Measurements from ENCODE around the gene USP11.

USP11 gene

DNA sequence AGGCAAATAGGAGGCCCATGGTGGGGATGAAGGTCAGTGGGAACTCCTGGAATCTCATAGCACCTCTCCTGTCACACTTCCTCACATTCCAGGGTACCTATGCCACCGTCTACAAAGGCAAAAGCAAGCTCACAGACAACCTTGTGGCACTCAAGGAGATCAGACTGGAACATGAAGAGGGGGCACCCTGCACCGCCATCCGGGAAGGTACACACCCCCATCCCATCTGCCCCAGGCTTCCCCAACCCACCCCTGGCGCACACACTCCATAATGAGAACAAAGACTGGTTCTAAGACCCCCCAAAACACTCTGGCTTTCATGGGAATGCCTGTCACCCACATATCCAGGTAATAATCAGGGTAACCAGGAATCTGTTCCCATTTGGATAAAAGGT lies 7.9 kb upstream of the USP11 start:
- no peak for DNase-seq (ENCODE audit: low spot score)

DNA sequence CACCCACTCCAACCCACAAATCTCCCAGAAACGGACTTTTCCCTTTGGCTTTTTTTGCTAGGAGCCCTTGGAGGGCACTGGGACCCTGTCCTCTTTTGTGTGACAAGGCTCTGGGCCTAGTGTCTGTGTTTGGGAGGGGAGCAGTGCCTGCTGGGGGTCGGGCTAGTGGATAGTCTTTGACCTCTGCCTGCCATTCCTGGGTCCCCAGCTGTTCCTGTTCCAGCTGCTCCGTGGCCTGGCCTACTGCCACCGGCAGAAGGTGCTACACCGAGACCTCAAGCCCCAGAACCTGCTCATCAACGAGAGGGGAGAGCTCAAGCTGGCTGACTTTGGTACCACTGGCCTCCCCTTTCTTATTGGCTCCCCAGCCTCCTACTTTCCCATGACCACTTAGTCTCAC lies 6.7 kb upstream of the USP11 start:
- no peak for DNase-seq (ENCODE audit: low spot score)

DNA sequence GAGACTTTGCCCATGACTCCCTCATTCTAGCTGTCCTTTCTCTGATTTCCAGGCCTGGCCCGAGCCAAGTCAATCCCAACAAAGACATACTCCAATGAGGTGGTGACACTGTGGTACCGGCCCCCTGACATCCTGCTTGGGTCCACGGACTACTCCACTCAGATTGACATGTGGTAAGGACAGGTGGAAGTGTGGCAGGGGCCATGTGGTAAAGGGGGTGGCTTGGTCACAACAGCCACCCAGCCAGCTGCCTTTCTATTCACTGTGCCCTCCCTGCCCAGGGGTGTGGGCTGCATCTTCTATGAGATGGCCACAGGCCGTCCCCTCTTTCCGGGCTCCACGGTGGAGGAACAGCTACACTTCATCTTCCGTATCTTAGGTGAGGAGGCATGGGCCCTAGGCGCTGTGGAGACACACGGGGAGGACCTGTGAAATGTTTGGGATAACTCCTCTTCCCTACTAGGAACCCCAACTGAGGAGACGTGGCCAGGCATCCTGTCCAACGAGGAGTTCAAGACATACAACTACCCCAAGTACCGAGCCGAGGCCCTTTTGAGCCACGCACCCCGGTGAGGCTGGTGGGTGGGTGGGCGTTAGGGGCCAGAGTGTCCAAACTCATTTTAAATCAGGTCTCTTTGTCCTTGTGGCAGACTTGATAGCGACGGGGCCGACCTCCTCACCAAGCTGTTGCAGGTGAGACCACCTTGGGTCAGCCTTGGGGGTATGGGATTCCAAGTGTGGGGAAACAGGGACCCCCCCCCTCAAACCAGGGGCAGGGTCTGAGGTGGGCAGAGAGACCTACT lies 6.1 kb upstream of the USP11 start:
- DNase-seq (ENCODE audit: low spot score): no peak

DNA sequence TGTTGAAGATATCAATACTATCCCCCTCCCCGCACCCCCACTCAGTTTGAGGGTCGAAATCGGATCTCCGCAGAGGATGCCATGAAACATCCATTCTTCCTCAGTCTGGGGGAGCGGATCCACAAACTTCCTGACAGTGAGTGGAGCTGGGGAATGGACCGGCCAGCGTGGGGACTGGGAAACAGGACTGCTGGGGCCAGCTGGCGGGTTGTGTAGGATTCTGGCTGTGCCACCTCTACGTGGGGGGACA lies 5.5 kb upstream of the USP11 start:
- no peak for DNase-seq (ENCODE audit: low spot score)

DNA sequence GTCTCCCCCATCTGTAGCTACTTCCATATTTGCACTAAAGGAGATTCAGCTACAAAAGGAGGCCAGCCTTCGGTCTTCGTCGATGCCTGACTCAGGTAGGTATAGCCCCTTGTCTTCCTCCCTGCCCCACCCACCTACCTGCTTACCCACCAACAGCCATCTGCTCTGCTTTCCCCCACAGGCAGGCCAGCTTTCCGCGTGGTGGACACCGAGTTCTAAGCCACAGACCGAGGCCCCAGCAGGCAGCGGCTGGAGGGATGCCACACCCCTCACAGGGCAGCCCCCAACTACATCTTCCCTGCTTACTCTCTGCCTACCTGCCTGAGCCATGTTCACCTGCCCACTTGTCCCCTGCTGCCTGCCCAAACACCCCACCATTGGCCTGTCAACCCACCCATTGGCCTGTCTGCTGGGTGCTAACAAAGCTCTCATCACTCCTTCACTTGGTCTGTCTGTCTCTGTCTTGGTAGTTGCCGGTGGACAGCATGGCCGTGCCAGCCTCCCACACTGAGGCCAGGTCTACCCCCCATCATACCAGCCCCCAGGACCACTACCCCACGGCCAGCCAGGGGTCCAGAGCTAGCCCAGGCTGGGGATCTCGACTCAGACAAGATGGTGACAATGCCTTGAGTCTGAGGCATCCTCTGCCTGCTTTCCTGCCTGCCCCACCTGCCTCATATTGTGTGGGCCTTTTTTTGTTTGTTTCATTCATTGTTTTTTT lies 4.1 kb upstream of the USP11 start:
- no peak for DNase-seq (ENCODE audit: low spot score)

DNA sequence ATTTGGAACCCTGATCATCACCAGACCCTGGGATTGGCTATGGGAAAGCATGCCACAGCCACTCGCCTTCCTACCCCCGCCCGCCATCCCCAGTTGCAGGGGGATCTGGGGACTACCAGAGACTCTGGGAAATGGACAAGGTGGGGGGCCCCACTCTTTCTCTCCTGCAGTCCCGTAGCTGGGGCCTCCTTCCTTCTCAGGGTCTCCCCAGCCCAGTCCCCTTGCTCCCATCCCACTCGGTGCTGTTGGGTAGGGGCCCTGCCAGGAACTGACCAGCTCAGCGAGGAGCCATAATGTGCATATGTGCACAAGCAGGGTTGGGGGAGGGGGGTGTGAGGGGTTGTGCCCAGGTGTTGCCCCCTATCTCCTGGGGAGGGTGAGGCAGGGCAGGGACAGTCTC lies 3.4 kb upstream of the USP11 start:
- no peak for DNase-seq (ENCODE audit: low spot score)

DNA sequence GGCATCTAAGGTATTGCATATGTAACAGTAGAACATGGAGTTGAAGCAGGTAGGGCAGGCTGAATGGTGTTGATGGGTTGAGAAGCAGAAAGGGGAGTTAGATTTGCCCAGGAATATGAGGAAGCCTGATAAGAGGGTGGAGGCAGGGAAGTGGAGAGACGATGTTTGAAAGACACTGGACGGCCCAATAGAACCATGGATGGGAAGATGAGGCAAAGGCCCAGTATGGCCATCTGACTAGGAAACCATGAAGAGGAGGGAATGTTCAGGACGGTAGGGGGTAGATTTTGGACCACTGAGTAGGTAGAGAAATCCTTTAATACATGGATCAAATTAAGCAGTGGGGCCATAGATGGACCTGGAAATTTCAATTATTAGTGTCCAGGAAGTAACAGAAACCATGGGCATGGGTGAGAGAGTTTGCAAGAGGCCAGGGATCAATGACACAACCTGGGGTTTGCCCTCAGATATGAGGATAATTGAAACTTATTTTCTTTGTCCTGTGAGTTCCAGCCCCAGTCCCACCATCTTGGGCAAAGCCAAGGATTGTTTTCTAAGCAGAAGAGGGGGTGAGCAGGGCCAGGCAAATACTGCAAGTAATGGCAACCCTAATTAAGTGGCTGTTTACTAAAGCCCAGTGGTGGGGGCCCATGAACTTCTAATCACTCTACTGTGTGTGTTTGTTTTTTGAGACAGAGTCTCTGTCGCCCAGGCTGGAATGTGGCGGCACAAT lies 2.5 kb upstream of the USP11 start:
- DNase-seq (ENCODE audit: low spot score): no peak

DNA sequence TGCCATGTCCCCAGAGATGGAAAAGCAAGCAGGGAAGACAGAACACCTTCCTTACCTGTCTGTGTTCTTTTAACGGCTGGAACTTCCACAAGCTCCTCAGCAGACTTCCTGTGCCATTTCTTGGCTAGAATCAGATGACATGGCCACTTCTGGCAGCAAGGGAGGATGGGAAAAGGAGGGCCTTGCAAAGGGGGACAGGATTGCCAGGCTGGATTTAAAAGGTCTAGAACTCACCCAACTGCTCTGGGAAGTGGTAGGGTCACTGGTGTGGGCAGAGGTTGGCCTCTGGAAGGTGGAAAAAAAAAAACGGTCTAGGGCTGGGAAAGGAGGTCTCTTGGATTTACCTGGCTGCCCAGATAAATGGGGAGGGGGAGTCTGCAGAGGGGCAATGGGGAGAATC lies 1.6 kb upstream of the USP11 start:
- DNase-seq (ENCODE audit: low spot score): no peak

DNA sequence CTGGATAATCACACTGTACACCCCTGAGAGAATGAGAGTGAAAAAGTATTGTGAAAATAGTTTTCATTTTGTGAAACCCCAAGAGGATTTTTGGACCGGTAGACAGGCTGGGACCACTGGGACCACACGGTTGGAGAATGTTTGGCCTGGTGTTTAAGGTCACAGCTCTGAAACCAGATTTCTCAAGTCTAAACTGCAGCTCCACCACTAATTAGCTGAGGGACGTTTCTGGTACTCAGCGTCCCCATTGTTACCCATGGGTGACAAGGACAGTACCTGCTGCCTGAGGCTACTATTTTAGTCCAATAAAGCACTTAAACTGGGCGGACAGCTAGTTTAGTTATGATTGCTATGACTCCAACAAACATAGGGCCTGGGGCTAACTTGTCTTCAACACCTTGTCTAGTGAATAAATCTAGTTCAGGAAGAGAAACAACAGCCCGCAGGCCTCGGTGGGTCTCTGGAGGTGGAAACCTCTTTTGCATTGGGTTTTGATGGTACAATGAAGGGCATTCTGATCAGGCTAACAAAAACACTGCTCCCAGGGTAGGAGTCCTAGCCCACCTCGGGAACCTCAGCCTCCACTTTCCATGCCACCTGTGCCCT lies 509 bp upstream of the USP11 start:
- DNase-seq (ENCODE audit: low spot score): no peak

DNA sequence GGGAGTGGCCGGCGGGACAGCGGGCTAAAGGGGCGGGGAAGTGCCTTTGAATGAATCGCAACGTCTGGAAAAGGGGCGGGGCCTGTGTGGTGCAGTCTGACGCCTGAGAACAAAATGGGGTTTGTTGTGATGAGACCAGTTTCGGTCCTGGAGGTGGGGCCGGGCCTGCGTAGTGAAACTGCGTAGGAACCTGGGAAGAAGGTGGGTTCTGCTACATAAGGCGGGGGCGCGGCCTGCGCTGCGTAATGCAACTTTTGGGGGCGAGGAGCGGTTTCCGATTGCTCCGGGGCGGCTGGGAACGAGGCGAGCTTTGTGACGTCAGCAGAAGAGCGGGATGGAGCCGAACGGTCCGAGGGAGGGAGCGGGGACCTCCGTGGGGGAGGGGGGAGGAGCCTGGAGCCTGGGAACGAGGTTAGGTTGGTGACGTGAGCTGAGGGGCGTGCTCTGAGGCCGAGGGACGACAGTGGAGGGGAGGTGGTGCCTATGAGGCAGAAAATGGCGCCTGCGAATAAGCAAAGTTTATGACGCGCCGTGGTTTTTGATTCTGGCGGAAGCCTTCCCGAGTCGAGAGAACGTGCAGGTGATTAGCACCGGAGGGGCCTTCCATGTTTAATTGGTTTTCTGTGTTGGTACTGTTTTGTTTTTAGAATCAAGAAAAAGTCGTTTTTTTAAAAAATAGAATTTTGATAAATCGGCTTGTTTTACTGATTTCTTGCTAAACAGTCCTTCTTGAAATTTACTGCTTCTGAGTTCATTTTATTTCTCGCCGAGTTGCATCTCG lies 714 bp downstream of the USP11 start:
- DNase-seq (ENCODE audit: low spot score): peak; percentile 63

DNA sequence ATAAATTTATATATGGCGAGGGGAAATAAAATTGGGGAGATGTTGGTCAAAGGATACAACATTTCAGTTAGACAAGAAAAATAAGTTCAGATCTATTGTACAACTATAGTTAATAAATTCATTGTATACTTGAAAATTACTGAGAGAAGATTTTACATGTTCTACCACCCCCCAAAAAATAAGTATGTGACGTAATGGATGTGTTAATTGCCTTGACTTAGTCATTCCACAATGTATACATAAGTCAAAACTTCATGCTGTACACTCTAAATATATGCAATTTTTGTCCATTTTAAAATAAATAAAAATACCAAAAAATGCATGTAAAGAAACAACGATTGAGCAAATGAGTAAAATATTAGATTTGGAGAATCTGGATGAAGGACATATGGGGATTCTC lies 1.8 kb downstream of the USP11 start:
- DNase-seq (ENCODE audit: low spot score): no peak

DNA sequence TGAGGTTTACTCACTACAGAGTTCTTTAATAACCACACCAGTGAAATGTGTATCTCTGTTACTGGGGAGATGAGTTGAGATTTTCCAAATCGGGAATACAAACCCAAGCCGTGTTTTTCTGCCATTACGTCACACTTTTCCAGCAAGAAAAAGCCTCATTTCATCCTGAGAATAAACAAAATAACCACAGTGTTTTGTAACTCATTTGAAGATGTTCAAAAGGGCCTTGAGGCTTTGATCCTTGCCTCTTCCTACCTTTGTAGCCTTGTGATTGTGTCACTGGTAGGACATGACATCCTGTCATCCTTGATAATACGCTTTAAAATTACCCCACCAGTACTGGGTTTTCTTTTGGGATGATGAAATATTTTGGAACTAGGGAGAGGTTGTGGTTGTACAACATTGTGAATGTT lies 2.9 kb downstream of the USP11 start:
- no peak for DNase-seq (ENCODE audit: low spot score)

DNA sequence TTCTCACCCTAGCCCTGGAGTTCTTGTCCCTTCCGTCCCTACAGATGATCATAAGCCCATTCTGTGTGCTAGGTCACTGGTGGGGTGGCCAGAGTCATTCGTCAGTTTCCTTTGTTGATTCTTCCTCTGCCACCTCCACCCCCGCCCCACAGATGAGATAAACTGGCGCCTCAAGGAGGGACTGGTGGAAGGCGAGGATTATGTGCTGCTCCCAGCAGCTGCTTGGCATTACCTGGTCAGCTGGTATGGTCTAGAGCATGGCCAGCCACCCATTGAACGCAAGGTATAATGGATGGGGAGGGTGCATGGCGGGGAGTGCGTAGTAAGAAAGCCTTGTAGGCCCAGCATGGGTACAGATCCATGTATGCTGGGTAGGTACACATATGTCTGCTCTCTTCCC lies 6.4 kb downstream of the USP11 start:
- DNase-seq (ENCODE audit: low spot score): no peak

DNA sequence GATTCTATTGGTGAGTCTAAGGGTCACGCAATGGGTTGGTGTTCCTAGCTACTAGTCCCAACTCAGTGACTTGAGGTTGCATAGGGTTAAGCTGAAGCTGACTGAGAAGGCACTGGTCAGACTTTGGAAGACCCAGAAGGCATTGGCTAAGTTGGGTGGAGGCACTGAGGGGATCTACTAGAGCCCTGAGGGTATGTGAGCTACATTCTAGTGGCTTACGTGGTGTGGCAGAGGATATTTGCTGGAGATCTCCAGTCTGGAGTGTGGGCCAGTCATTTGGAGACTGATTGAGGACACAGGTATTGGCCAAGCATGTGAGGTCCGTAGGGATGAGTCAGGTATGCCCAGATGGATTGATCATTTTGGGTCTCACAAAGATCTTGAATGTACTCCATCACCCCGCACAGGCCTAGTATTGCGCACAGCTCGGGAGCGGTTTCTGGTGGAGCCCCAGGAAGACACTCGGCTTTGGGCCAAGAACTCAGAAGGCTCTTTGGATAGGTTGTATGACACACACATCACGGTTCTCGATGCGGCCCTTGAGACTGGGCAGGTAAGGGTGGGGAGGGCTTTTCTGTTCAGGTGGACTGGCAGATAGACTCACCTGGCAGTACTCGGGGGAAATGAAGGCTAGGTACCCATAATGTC lies 7.2 kb downstream of the USP11 start:
- no peak for DNase-seq (ENCODE audit: low spot score)

DNA sequence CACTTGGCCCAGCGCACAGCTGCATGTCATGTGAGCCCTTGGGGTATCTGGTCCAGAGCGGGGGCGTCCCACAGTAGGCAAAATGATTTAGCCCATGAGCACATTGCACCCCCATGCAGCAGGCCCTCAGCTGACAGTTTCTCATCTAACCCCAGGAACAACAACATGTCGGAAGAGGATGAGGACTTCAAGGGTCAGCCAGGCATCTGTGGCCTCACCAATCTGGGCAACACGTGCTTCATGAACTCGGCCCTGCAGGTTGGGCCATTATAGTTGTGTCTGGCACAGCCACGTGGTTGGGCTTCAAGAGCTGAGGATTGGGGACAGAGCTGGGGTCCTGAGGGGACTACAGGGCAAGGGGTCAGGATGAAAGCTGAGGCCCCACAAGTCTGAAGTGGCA lies 7.8 kb downstream of the USP11 start:
- no peak for DNase-seq (ENCODE audit: low spot score)

DNA sequence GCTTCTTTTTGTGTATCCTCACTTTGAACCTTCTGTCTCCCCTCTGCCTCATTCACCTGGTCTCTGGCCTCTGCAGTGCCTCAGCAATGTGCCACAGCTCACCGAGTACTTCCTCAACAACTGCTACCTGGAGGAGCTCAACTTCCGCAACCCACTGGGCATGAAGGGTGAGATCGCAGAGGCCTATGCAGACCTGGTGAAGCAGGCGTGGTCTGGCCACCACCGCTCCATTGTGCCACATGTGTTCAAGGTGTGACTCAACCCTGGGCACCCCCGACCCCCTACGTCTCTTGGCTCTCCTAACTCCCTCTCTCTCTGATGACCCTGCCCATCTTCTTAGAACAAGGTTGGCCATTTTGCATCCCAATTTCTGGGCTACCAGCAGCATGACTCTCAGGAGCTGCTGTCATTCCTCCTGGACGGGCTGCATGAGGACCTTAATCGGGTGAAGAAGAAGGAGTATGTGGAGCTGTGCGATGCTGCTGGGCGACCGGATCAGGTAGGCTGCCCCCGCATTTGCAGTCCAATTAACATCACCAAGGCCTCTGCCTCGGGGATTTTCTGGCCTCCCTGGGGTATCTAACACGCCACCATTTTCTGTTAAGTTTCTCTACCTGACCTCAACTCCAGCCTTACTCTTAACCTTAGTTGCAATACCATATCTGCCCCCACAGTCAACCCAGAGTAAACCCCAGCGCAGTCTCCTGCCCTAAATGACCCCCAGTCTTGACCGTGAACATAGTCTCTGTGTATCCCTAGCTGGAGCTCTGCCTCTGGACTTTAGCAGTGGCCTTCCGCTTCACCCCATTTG lies 8.6 kb downstream of the USP11 start:
- no peak for DNase-seq (ENCODE audit: low spot score)

DNA sequence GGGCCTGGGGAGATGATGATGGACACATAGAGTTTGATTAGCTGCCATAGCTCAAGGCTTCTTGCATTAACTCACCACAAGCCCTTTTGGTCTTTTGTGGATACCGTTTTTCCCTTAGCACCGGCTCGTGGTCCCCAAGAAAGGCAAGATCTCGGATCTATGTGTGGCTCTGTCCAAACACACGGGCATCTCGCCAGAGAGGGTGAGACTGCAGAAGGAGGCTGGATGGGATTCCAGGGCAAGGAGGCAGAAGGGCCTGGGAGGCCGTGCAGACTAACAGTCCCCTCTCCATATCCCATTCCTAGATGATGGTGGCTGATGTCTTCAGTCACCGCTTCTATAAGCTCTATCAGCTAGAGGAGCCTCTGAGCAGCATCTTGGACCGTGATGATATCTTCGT lies 9.5 kb downstream of the USP11 start:
- DNase-seq (ENCODE audit: low spot score): no peak

DNA sequence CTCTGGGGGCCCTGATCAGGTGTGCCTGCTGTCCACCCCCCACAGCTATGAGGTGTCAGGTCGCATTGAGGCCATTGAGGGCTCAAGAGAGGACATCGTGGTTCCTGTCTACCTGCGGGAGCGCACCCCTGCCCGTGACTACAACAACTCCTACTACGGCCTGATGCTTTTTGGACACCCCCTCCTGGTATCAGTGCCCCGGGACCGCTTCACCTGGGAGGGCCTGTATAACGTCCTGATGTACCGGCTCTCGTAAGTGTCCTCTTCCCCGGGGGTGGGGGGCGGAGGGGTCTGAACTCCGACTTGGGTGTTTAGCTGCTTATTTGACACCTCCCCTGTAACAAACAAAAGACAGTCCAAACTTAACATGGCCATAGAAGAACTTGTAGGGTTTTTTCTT lies 10.5 kb downstream of the USP11 start:
- DNase-seq (ENCODE audit: low spot score): no peak

DNA sequence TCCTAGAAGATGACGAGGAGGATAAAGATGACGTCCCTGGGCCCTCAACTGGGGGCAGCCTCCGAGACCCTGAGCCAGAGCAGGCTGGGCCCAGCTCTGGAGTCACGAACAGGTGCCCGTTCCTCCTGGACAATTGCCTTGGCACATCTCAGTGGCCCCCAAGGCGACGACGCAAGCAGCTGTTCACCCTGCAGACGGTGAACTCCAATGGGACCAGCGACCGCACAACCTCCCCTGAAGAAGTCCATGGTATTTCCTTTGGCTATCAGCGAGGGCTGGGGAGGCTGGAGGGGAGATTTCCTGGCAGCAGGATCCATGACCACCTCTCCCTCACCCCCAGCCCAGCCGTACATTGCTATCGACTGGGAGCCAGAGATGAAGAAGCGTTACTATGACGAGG lies 11.9 kb downstream of the USP11 start:
- DNase-seq (ENCODE audit: low spot score): no peak

DNA sequence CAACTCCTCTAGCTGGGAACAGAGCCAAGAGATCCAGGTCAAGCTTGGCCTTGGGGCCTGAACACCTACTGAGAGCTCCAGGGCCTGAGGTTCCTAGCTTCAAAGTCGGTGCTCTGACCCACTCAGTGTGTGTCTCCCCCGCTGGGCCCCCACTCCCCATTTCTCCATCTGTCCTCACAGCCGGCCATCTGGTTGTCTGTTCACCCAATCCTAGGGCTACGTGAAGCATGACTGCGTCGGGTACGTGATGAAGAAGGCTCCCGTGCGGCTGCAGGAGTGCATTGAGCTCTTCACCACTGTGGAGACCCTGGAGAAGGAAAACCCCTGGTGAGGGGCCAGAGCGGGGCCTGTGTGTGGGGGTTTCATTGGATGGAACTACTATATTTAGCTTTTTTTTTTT lies 12.3 kb downstream of the USP11 start:
- DNase-seq (ENCODE audit: low spot score): no peak
